Spleen (tissue), 11 donors: ENCODE results near the gene OR2AE1. TPM values are rescaled to one million over a fixed set of nuclear protein-coding genes. Genes with fewer than 3 reads are reported as not detected.

Experiments used
- DNase-seq: peaks from one replicate; pipeline ENCODE4 v3.0.0-alpha.2; 2020
- H3K27ac ChIP-seq, 8 donors: fragments of 200-600 bp; sonication (generic) in 7 of 8; 1 replicate in 4 of 8; 2 replicates in 4 of 8; pipeline versions ENCODE4 v1.5.0 to v1.8.0; 2016 to 2021; ENCODE audit warnings: inconsistent platforms in 4 of 8, mild to moderate bottlenecking in 4 of 8, moderate library complexity in 1 of 8
- H3K27me3 ChIP-seq, 7 donors: fragments of 200-600 bp; sonication (generic) in 6 of 7; replicated peaks in 1 of 7; 1 replicate in 4 of 7; 2 replicates in 3 of 7; pipeline versions ENCODE4 v1.5.0 to v1.8.0; 2016 to 2021; ENCODE audit warnings: inconsistent platforms in 3 of 7, mild to moderate bottlenecking in 1 of 7
- H3K36me3 ChIP-seq, 6 donors: fragments of 200-600 bp; sonication (generic) in 5 of 6; 1 replicate in 4 of 6; 2 replicates in 2 of 6; pipeline versions ENCODE4 v1.5.0 to v1.8.0; 2016 to 2021; ENCODE audit warnings: inconsistent platforms in 2 of 6
- H3K4me1 ChIP-seq, 6 donors: fragments of 200-600 bp; sonication (generic) in 5 of 6; 1 replicate in 3 of 6; 2 replicates in 3 of 6; pipeline versions ENCODE4 v1.5.0 to v1.8.0; 2016 to 2021; ENCODE audit warnings: inconsistent platforms in 3 of 6
- H3K4me3 ChIP-seq, 8 donors: fragments of 200-600 bp; sonication (generic) in 7 of 8; 1 replicate in 4 of 8; 2 replicates in 4 of 8; pipeline versions ENCODE4 v1.5.0 to v1.8.0; 2016 to 2021; ENCODE audit warnings: inconsistent platforms in 4 of 8, mild to moderate bottlenecking in 4 of 8, moderate library complexity in 2 of 8
- H3K9me3 ChIP-seq, 8 donors: fragments of 200-600 bp; sonication (generic) in 7 of 8; 1 replicate in 4 of 8; 2 replicates in 4 of 8; pipeline versions ENCODE4 v1.5.0 to v1.8.0; 2016 to 2021; ENCODE audit warnings: inconsistent platforms in 4 of 8
- CTCF ChIP-seq, 11 experiments: fragments of 200-600 bp in 7 of 11; fragments of 450-650 bp in 4 of 11; sonication (generic) in 4 of 11; IDR thresholded peaks in 8 of 11; conservative IDR thresholded peaks in 3 of 11; 1 replicate in 7 of 11; 2 replicates in 4 of 11; pipeline versions ENCODE4 v1.4.0 to v1.8.0; 2016 to 2021; ENCODE audit warnings: antibody characterized with exemption in 11 of 11, inconsistent platforms in 4 of 11, mild to moderate bottlenecking in 1 of 11
- POLR2A ChIP-seq, 3 donors: fragments of 450-650 bp; IDR thresholded peaks; one replicate each; pipeline ENCODE4 v1.5.1; 2017; ENCODE audit warnings: antibody characterized with exemption in 3 of 3, mild to moderate bottlenecking in 1 of 3
- POLR2AphosphoS5 ChIP-seq, 3 donors: sonication (generic); formaldehyde crosslinking; IDR thresholded peaks; one replicate each; pipeline ENCODE4 v1.5.1; 2017; ENCODE audit warnings: antibody characterized with exemption in 3 of 3
- WGBS, 5 donors: extraction: QIAGEN DNeasy Blood & Tissue Kit in 3 of 5; methylation state at CpG; one replicate each; pipeline versions ENCODE4 v1.1.5 to v1.1.7; 2013 to 2018; 5-methylcytosine and 5-hydroxymethylcytosine counted together
- intact Hi-C: fragments of 100-400 bp; cut with DNase I; formaldehyde crosslinking; loops from one replicate; pipeline ENCODE4 v1.15.0; 2023; ENCODE audit warnings: low total_unique reads
- polyA plus RNA-seq, 3 donors: library from polyadenylated mRNA; stranded (reverse); fragments of 200-250 nt; gene quantifications; one replicate each; pipeline ENCODE4 v1.2.1, GENCODE V29; 2013
- total RNA-seq, 7 donors: library from RNA; depleted of rRNA in 3 of 7; stranded (reverse); fragments of >200 nt in 3 of 7; fragmentation: NEBNext Ultra II Directional in 4 of 7; extraction: Animal tissue kit (Norgen Biotek cat#: 25700) in 4 of 7; gene quantifications; one replicate each; pipeline versions ENCODE4 v1.1.0 to v1.2.1, GENCODE V29; 2016 to 2021
- donor health status: healthy with polysubstance abuse.
- donor health status: DM: no; HTN: no; CAD: no; lungs with moderate emphysema.
- donor health status: DM: no; HTN: no; CAD: no.
- donor health status: Bipolar disorder and iron deficiency.
- donor health status: healthy.
- donor health status: DM: no; HTN: no; CAD: no.
- donor health status: DM: yes; HTN: yes; CAD: no.

Gene OR2AE1
- total and polyA plus RNA-seq, 10 donors: 0.94 TPM; not detected in 9

- Histone ChIP-seq H3K4me3 (no peak overlapping the region), H3K27ac (no peak overlapping the region)
- TF ChIP-seq CTCF (IDR thresholded peaks at IDR 0.05 in 8 of 11, conservative IDR thresholded peaks at IDR 0.05 in 3 of 11) (no peak), POLR2AphosphoS5 (IDR thresholded peaks at IDR 0.05) (no peak), POLR2A (IDR thresholded peaks at IDR 0.05) (no peak)
Measured at GRCh38 chr7:99860281-99861127, 16.3 kb downstream of the OR2AE1 start.

GRCh38 chr7:99855236-99855635 is 21.6 kb downstream of the OR2AE1 start:
- Histone ChIP-seq H3K4me3 (no peak overlapping the region), H3K9me3 (no peaks in the 10 kb centered on the region), H3K36me3 (no peaks in the 10 kb centered on the region), H3K27ac (no peak overlapping the region), H3K4me1 (no peaks in the 10 kb centered on the region), H3K27me3 (peaks cover 0 to 20% (median 0%) of the 10 kb centered on the region in 7 donors)
- no peak for TF ChIP-seq CTCF (IDR thresholded peaks at IDR 0.05 in 8 of 11, conservative IDR thresholded peaks at IDR 0.05 in 3 of 11)
- TF ChIP-seq POLR2A (IDR thresholded peaks at IDR 0.05): no peak
- no peak for TF ChIP-seq POLR2AphosphoS5 (IDR thresholded peaks at IDR 0.05)
- intact Hi-C loops: no loop called here
- WGBS, 5 donors: 74 to 100% (median 89%) methylated on average over 1 of the region's 1 CpG
- DNase-seq: no peak

More at GRCh38 chr7:99860281-99861127, 16.3 kb downstream of the OR2AE1 start:
- Histone ChIP-seq H3K27me3 (peaks cover 0 to 4% (median 0%) of the 10 kb centered on the region in 7 donors), H3K36me3 (no peaks in the 10 kb centered on the region), H3K4me1 (no peaks in the 10 kb centered on the region), H3K9me3 (peaks cover 0 to 21% (median 12%) of the 10 kb centered on the region in 8 donors)
- WGBS, 5 donors: 82 to 85% (median 85%) methylated on average over 15 of the region's 15 CpGs
- intact Hi-C loops: no loop called here
- no peak for DNase-seq

- WGBS, 5 donors: 77 to 84% (median 82%) methylated on average over 6 of the region's 6 CpGs
- Histone ChIP-seq H3K9me3 (no peaks in the 10 kb centered on the region), H3K27ac (no peak overlapping the region), H3K27me3 (peaks cover 0 to under 1% (median 0%) of the 10 kb centered on the region in 7 donors), H3K4me1 (no peaks in the 10 kb centered on the region), H3K4me3 (no peak overlapping the region), H3K36me3 (no peaks in the 10 kb centered on the region)
- intact Hi-C loops: no loop called here
- TF ChIP-seq POLR2A (IDR thresholded peaks at IDR 0.05): no peak
- TF ChIP-seq POLR2AphosphoS5 (IDR thresholded peaks at IDR 0.05): no peak
- no peak for TF ChIP-seq CTCF (IDR thresholded peaks at IDR 0.05 in 8 of 11, conservative IDR thresholded peaks at IDR 0.05 in 3 of 11)
- no peak for DNase-seq
Measured at GRCh38 chr7:99848420-99849216, 28.2 kb downstream of the OR2AE1 start.

GRCh38 chr7:99844328-99844727 is 32.5 kb downstream of the OR2AE1 start:
- no peak for TF ChIP-seq CTCF (IDR thresholded peaks at IDR 0.05 in 8 of 11, conservative IDR thresholded peaks at IDR 0.05 in 3 of 11)
- no peak for TF ChIP-seq POLR2AphosphoS5 (IDR thresholded peaks at IDR 0.05)
- Histone ChIP-seq H3K9me3 (no peaks in the 10 kb centered on the region), H3K27ac (no peak overlapping the region), H3K4me1 (no peaks in the 10 kb centered on the region), H3K27me3 (no peaks in the 10 kb centered on the region), H3K4me3 (no peak overlapping the region), H3K36me3 (no peaks in the 10 kb centered on the region)
- DNase-seq: no peak
- intact Hi-C loops: no loop called here
- 67 to 85% (median 76%) methylated on average over 1 of the region's 1 CpG for WGBS, 5 donors
